Liver (tissue), 9 donors: ENCODE results near the gene HEXB. TPM values are rescaled to one million over a fixed set of nuclear protein-coding genes. Genes with fewer than 3 reads are reported as not detected.
A peak's percentile ranks its signal among the peaks of the same experiment; 100 is the strongest.

Source experiments
- DNase-seq: peaks from one replicate; pipeline ENCODE4 v3.0.0-alpha.2; 2017; ENCODE audit warnings: low spot score
- H3K27ac ChIP-seq, 2 donors: one replicate each; pipeline ENCODE4 v1.7.0; 2013; ENCODE audit warnings: inconsistent platforms in 2 of 2, low read length in 2 of 2, control low read depth in 1 of 2, low read depth in 1 of 2, mild to moderate bottlenecking in 1 of 2
- H3K27me3 ChIP-seq, 4 donors: one replicate each; pipeline versions ENCODE4 v1.6.1 to v1.7.0; 2013; ENCODE audit warnings: low read length in 3 of 4, inconsistent platforms in 1 of 4, mild to moderate bottlenecking in 1 of 4, moderate library complexity in 1 of 4; ENCODE audit not compliant: control insufficient read depth in 4 of 4, insufficient read depth in 4 of 4
- H3K36me3 ChIP-seq, 4 donors: one replicate each; pipeline versions ENCODE4 v1.6.1 to v1.7.0; 2013; ENCODE audit warnings: low read length in 3 of 4, mild to moderate bottlenecking in 3 of 4, low read depth in 1 of 4, moderate library complexity in 1 of 4; ENCODE audit not compliant: control insufficient read depth in 4 of 4, insufficient read depth in 3 of 4
- H3K4me1 ChIP-seq, 4 donors: one replicate each; pipeline versions ENCODE4 v1.6.1 to v1.7.0; 2013; ENCODE audit warnings: low read length in 3 of 4, mild to moderate bottlenecking in 3 of 4, moderate library complexity in 1 of 4; ENCODE audit not compliant: control insufficient read depth in 4 of 4, insufficient read depth in 4 of 4
- H3K4me3 ChIP-seq, 3 donors: one replicate each; pipeline versions ENCODE4 v1.6.1 to v1.7.0; 2013; ENCODE audit warnings: low read length in 3 of 3, control low read depth in 1 of 3, low read depth in 1 of 3, mild to moderate bottlenecking in 1 of 3
- H3K9ac ChIP-seq, 2 donors: one replicate each; pipeline ENCODE4 v1.7.0; 2013; ENCODE audit warnings: low read length in 2 of 2, mild to moderate bottlenecking in 2 of 2, moderate library complexity in 2 of 2, control low read depth in 1 of 2, low read depth in 1 of 2
- H3K9me3 ChIP-seq, 4 donors: one replicate each; pipeline versions ENCODE4 v1.6.1 to v1.7.0; 2013; ENCODE audit warnings: low read length in 3 of 4; ENCODE audit not compliant: control insufficient read depth in 4 of 4
- ATF3 ChIP-seq: IDR thresholded peaks from 2 replicates; pipeline ENCODE4 v1.6.1; 2016; ENCODE audit warnings: antibody characterized with exemption
- CTCF ChIP-seq: fragments of 150-350 bp; IDR thresholded peaks from 2 replicates; pipeline ENCODE4 v1.5.1; 2017; ENCODE audit warnings: improper control_type of control experiment, low read depth, low read length; ENCODE audit not compliant: missing input control
- EGR1 ChIP-seq, 2 donors: IDR thresholded peaks; 2 replicates each; pipeline ENCODE4 v1.6.1; 2016 to 2018; ENCODE audit warnings: antibody characterized with exemption in 2 of 2, low read depth in 2 of 2
- FOXA1 ChIP-seq: IDR thresholded peaks from 2 replicates; pipeline ENCODE4 v1.6.1; 2016; ENCODE audit warnings: antibody characterized with exemption
- FOXA2 ChIP-seq: IDR thresholded peaks from 2 replicates; pipeline ENCODE4 v1.6.1; 2016; ENCODE audit warnings: antibody characterized with exemption
- GABPA ChIP-seq, 2 donors: IDR thresholded peaks in 1 of 2; conservative IDR thresholded peaks in 1 of 2; 2 replicates each; pipeline ENCODE4 v1.6.1; 2016; ENCODE audit warnings: antibody characterized with exemption in 2 of 2, mild to moderate bottlenecking in 1 of 2, moderate library complexity in 1 of 2
- HNF4A ChIP-seq, 2 donors: conservative IDR thresholded peaks; 2 replicates each; pipeline ENCODE4 v1.6.1; 2016; ENCODE audit warnings: antibody characterized with exemption in 2 of 2, mild to moderate bottlenecking in 2 of 2
- HNF4G ChIP-seq: IDR thresholded peaks from 2 replicates; pipeline ENCODE4 v1.6.1; 2016; ENCODE audit warnings: antibody characterized with exemption
- JUND ChIP-seq, 2 donors: IDR thresholded peaks; 2 replicates each; pipeline ENCODE4 v1.6.1; 2016; ENCODE audit warnings: antibody characterized with exemption in 2 of 2
- MAX ChIP-seq: IDR thresholded peaks from 2 replicates; pipeline ENCODE4 v1.6.1; 2016; ENCODE audit warnings: antibody characterized with exemption
- NR2F2 ChIP-seq: IDR thresholded peaks from 2 replicates; pipeline ENCODE4 v1.6.1; 2016; ENCODE audit warnings: antibody characterized with exemption
- RAD21 ChIP-seq, 2 donors: IDR thresholded peaks; 2 replicates each; pipeline ENCODE4 v1.6.1; 2016; ENCODE audit warnings: antibody characterized with exemption in 2 of 2, mild to moderate bottlenecking in 2 of 2
- REST ChIP-seq: IDR thresholded peaks from 2 replicates; pipeline ENCODE4 v1.6.1; 2016; ENCODE audit warnings: antibody characterized with exemption, mild to moderate bottlenecking
- RXRA ChIP-seq, 2 donors: IDR thresholded peaks; 2 replicates each; pipeline ENCODE4 v1.6.1; 2017 to 2018; ENCODE audit warnings: antibody characterized with exemption in 2 of 2, mild to moderate bottlenecking in 1 of 2
- SP1 ChIP-seq: IDR thresholded peaks from 2 replicates; pipeline ENCODE4 v1.6.1; 2018; ENCODE audit warnings: antibody characterized with exemption, mild to moderate bottlenecking
- TAF1 ChIP-seq: conservative IDR thresholded peaks from 2 replicates; pipeline ENCODE4 v1.6.1; 2016; ENCODE audit warnings: antibody characterized with exemption, mild to moderate bottlenecking
- YY1 ChIP-seq: IDR thresholded peaks from 2 replicates; pipeline ENCODE4 v1.6.1; 2016; ENCODE audit warnings: antibody characterized with exemption, mild to moderate bottlenecking
- ZBTB33 ChIP-seq: IDR thresholded peaks from 2 replicates; pipeline ENCODE4 v1.6.1; 2016; ENCODE audit warnings: antibody characterized with exemption
- WGBS: extraction: QIAGEN DNeasy Blood & Tissue Kit; methylation state at CpG from one replicate; pipeline ENCODE4 v1.1.7; 2013; 5-methylcytosine and 5-hydroxymethylcytosine counted together
- polyA plus RNA-seq, 2 donors: library from polyadenylated mRNA; stranded (reverse) in 1 of 2; unstranded in 1 of 2; fragments of 200-250 nt in 1 of 2; fragments of >200 nt in 1 of 2; fragmentation: Nextera tagmentation in 1 of 2; extraction: Ambion mirVana in 1 of 2; gene quantifications; one replicate each; pipeline versions ENCODE4 v1.2.1 to v1.2.3, GENCODE V29; 2013 to 2015
- total RNA-seq, 2 donors: library from RNA; depleted of rRNA; stranded (reverse); fragments of >200 nt; gene quantifications; one replicate each; pipeline ENCODE4 v1.2.3, GENCODE V29; 2014
- donor health status: healthy.
- donor health status: healthy.
- donor health status: healthy.
- donor health status: healthy.
- donor health status: healthy.

Gene HEXB
- total and polyA plus RNA-seq, 4 donors, result 67.7 to 84.5 (median 76.2) TPM

- Histone ChIP-seq H3K4me1 (peaks cover 3 to 44% (median 27%) of the 10 kb centered on the region in 4 donors), H3K36me3 (no peaks in the 10 kb centered on the region), H3K9me3 (no peaks in the 10 kb centered on the region), H3K27me3 (no peaks in the 10 kb centered on the region), H3K9ac (peak overlapping the region; percentile 47 to 51), H3K4me3 (peak overlapping the region; percentile 74 to 95 (median 78)), H3K27ac (peak overlapping the region; percentile 91 to 92)
- peak; percentile 49 for DNase-seq
- peak; percentile 71 for TF ChIP-seq CTCF
- TF ChIP-seq EGR1 (IDR thresholded peaks at IDR 0.05; ENCODE audit: low read depth in 2 of 2), result no peak
- peak in 1 of 2 donors; percentile 24 for TF ChIP-seq HNF4A (conservative IDR thresholded peaks at IDR 0.05)
- peak; percentile 7 for TF ChIP-seq YY1
- TF ChIP-seq RAD21 (IDR thresholded peaks at IDR 0.05), result peak; percentile 91 to 95
- TF ChIP-seq GABPA (IDR thresholded peaks at IDR 0.05 in 1 of 2, conservative IDR thresholded peaks at IDR 0.05 in 1 of 2), result no peak
- WGBS, result 4% methylated on average over 28 of the region's 28 CpGs
These were observed 43.1 kb upstream of the HEXB start for GRCh38 chr5:74641735-74642542.

- TF ChIP-seq YY1 (no peak), HNF4A (conservative IDR thresholded peaks at IDR 0.05) (no peak), RAD21 (IDR thresholded peaks at IDR 0.05) (no peak), RXRA (IDR thresholded peaks at IDR 0.05) (no peak), GABPA (IDR thresholded peaks at IDR 0.05 in 1 of 2, conservative IDR thresholded peaks at IDR 0.05 in 1 of 2) (no peak), NR2F2 (no peak), HNF4G (no peak), TAF1 (no peak), FOXA1 (no peak), ZBTB33 (no peak), JUND (IDR thresholded peaks at IDR 0.05) (no peak), ATF3 (no peak), EGR1 (IDR thresholded peaks at IDR 0.05; ENCODE audit: low read depth in 2 of 2) (no peak), FOXA2 (no peak), MAX (no peak), REST (no peak), SP1 (no peak), CTCF (no peak)
- DNase-seq, result no peak
- Histone ChIP-seq H3K4me3 (no peak overlapping the region), H3K27ac (peak overlapping the region in 1 of 2 donors; percentile 44), H3K4me1 (peaks cover 3 to 42% (median 26%) of the 10 kb centered on the region in 4 donors), H3K27me3 (no peaks in the 10 kb centered on the region), H3K36me3 (no peaks in the 10 kb centered on the region), H3K9me3 (no peaks in the 10 kb centered on the region), H3K9ac (no peak overlapping the region)
- WGBS, result 60% methylated on average over 6 of the region's 6 CpGs
These were observed 42.5 kb upstream of the HEXB start for GRCh38 chr5:74642543-74642863.
